Astrocyte (in vitro differentiated cells and primary cell): ENCODE results near the gene EPOP. TPM values are rescaled to one million over a fixed set of nuclear protein-coding genes. Genes with fewer than 3 reads are reported as not detected.

Experiments
- DNase-seq: peaks from one replicate; pipeline ENCODE4 v3.0.0-alpha.2; 2010; ENCODE audit warnings: low read depth
- FAIRE-seq: peaks from 2 replicates; lab custom pipeline; 2011; peaks lifted over from hg19 to GRCh38; lab: Jason Lieb, UNC
- H2AFZ ChIP-seq: 2 replicates; pipeline ENCODE4 v1.6.0; 2012; ENCODE audit warnings: low read depth, low read length, inconsistent platforms
- H3K27ac ChIP-seq: 2 replicates; pipeline ENCODE4 v1.5.1; 2011; ENCODE audit warnings: low read depth, low read length, inconsistent platforms
- H3K27me3 ChIP-seq: 2 replicates; pipeline ENCODE4 v1.6.0; 2011; ENCODE audit warnings: low read length, inconsistent platforms; ENCODE audit not compliant: insufficient read depth
- H3K36me3 ChIP-seq: 2 replicates; pipeline ENCODE4 v1.5.1; 2011; ENCODE audit warnings: low read length, inconsistent platforms; ENCODE audit not compliant: insufficient read depth
- H3K4me1 ChIP-seq: 2 replicates; pipeline ENCODE4 v1.5.1; 2011; ENCODE audit warnings: low read length, inconsistent platforms; ENCODE audit not compliant: insufficient read depth
- H3K4me2 ChIP-seq: 2 replicates; pipeline ENCODE4 v1.6.0; 2012; ENCODE audit warnings: low read length, inconsistent platforms
- H3K4me3 ChIP-seq: 2 replicates; pipeline ENCODE4 v1.5.1; 2011; ENCODE audit warnings: low read depth, mild to moderate bottlenecking, low read length, inconsistent platforms; ENCODE audit not compliant: insufficient read depth
- H3K79me2 ChIP-seq: 2 replicates; pipeline ENCODE4 v1.6.0; 2012; ENCODE audit warnings: mild to moderate bottlenecking, low read length, inconsistent platforms; ENCODE audit not compliant: insufficient read depth
- H3K9ac ChIP-seq: 2 replicates; pipeline ENCODE4 v1.6.0; 2012; ENCODE audit warnings: mild to moderate bottlenecking, low read length, inconsistent platforms
- H3K9me3 ChIP-seq: 2 replicates; pipeline ENCODE4 v1.5.1; 2012; ENCODE audit warnings: low read depth, mild to moderate bottlenecking, low read length, inconsistent platforms; ENCODE audit not compliant: insufficient read depth
- H4K20me1 ChIP-seq: 2 replicates; pipeline ENCODE4 v1.6.0; 2012; ENCODE audit warnings: low read length, inconsistent platforms; ENCODE audit not compliant: insufficient read depth
- H3K27ac Mint-ChIP-seq: one replicate; pipeline ENCODE4 v1.8.0; 2021; ENCODE audit warnings: mild to moderate bottlenecking, mixed read lengths; ENCODE audit not compliant: unreplicated experiment
- H3K27me3 Mint-ChIP-seq: one replicate; pipeline ENCODE4 v1.8.0; 2021; ENCODE audit warnings: low read depth, mixed read lengths; ENCODE audit not compliant: unreplicated experiment
- H3K36me3 Mint-ChIP-seq: one replicate; pipeline ENCODE4 v1.8.0; 2021; ENCODE audit warnings: low read depth, mixed read lengths; ENCODE audit not compliant: unreplicated experiment
- H3K4me1 Mint-ChIP-seq: one replicate; pipeline ENCODE4 v1.8.0; 2021; ENCODE audit warnings: low read depth, mixed read lengths; ENCODE audit not compliant: unreplicated experiment
- H3K4me3 Mint-ChIP-seq: one replicate; pipeline ENCODE4 v1.8.0; 2021; ENCODE audit warnings: mild to moderate bottlenecking, moderate library complexity, mixed read lengths; ENCODE audit not compliant: unreplicated experiment
- H3K9me3 Mint-ChIP-seq: one replicate; pipeline ENCODE4 v1.8.0; 2021; ENCODE audit warnings: mild to moderate bottlenecking, mixed read lengths; ENCODE audit not compliant: unreplicated experiment
- EZH2 ChIP-seq: IDR thresholded peaks from 2 replicates; pipeline ENCODE4 v1.6.1; 2012; ENCODE audit warnings: mild to moderate bottlenecking, low read length, inconsistent platforms; ENCODE audit not compliant: insufficient read depth
- total RNA-seq: library from RNA; stranded (reverse); gene quantifications from 2 replicates; pipeline ENCODE4 v1.2.1, GENCODE V29; 2021
- TF ChIP-seq, protein P1 (sequence below): IDR thresholded peaks from 2 replicates; pipeline ENCODE4 v1.5.1; 2011; ENCODE audit warnings: low read depth, mild to moderate bottlenecking, inconsistent platforms, low read length, moderate library complexity; ENCODE audit not compliant: insufficient read depth

The EPOP gene
- total RNA-seq, 1 donor from 2014 or later: 4.1 TPM

DNA sequence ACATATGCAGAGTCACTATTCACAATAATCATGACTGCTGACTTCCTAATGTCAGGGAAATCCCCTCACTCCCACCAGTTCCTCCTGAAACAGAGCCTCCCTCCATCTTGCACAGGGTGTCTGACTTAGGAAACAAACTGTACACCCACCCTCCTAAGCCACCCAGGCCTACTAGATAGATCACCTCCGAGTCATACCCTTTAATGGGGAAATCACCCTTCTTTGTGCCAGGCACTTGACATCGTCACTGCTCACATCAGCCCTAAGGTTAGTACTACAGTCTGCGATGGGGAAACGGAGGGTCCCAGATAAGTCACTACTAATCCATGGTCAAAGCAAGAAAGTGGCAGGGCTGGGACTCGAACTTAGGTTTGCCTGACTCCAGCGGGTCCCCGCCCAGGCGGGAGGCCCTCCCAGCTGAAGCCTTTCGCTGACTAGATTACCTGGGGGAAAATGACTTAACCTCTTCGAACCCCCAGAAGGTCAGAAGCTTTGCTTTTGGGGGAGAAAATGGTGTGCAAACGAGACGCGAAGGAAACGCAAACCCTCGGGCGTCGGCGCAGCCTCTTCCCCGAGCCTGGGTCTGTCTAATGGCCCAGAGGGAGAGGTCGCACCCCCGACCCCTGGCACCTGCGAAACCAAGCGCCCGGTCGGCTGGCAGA is 26.9 kb upstream of the EPOP start:
- DNase-seq: peak; percentile 10
- H2AFZ ChIP-seq: peak overlapping the region; percentile 84

DNA sequence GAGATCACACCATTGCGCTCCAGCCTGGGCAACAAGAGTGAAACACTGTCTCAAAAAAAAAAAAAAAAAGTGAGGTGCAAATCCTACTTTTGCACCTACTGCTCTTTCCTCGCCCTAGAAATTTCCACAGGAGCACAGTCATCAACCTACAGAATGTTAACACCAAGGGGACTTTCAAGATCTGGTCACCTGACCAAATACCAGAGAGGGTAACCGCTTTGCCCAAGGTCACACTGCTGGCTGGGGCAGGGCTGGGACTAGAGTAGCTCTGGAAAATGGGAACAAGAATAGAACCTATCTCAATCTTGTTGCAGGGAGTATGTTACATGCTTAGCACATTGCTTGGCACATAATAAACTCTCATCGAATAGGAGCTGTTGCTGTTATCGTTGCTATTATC is 24.0 kb upstream of the EPOP start:
- Mint-ChIP-seq H3K27ac (no peak overlapping the region), H3K36me3 (no peaks in the 10 kb centered on the region), H3K9me3 (peaks cover 5% of the 10 kb centered on the region), H3K4me3 (no peak overlapping the region), H3K4me1 (peaks cover 4% of the 10 kb centered on the region), H3K27me3 (peaks cover 26% of the 10 kb centered on the region)
- no peak overlapping the region for H3K4me2 ChIP-seq
- DNase-seq (no peak), FAIRE-seq (no peak)
- H3K36me3 ChIP-seq: no peaks in the 10 kb centered on the region
- H3K27ac ChIP-seq: no peak overlapping the region
- no peaks in the 10 kb centered on the region for H3K9me3 ChIP-seq
- TF ChIP-seq EZH2: no peak
- TF ChIP-seq, protein P1, sequence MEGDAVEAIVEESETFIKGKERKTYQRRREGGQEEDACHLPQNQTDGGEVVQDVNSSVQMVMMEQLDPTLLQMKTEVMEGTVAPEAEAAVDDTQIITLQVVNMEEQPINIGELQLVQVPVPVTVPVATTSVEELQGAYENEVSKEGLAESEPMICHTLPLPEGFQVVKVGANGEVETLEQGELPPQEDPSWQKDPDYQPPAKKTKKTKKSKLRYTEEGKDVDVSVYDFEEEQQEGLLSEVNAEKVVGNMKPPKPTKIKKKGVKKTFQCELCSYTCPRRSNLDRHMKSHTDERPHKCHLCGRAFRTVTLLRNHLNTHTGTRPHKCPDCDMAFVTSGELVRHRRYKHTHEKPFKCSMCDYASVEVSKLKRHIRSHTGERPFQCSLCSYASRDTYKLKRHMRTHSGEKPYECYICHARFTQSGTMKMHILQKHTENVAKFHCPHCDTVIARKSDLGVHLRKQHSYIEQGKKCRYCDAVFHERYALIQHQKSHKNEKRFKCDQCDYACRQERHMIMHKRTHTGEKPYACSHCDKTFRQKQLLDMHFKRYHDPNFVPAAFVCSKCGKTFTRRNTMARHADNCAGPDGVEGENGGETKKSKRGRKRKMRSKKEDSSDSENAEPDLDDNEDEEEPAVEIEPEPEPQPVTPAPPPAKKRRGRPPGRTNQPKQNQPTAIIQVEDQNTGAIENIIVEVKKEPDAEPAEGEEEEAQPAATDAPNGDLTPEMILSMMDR: no peak
- no peak overlapping the region for H3K4me3 ChIP-seq
- H3K27me3 ChIP-seq: peaks cover 17% of the 10 kb centered on the region
- no peak overlapping the region for H3K9ac ChIP-seq
- peaks cover 20% of the 10 kb centered on the region for H3K4me1 ChIP-seq
- no peaks in the 10 kb centered on the region for H3K79me2 ChIP-seq
- no peaks in the 10 kb centered on the region for H4K20me1 ChIP-seq
- no peak overlapping the region for H2AFZ ChIP-seq

More for the DNA sequence above, 26.9 kb upstream of the EPOP start:
- H3K27ac Mint-ChIP-seq: peak overlapping the region; percentile 88
- H3K36me3 Mint-ChIP-seq: no peaks in the 10 kb centered on the region
- peaks cover 20% of the 10 kb centered on the region for H3K27me3 ChIP-seq
- H3K9me3 ChIP-seq: no peaks in the 10 kb centered on the region
- H3K27me3 Mint-ChIP-seq: peaks cover 27% of the 10 kb centered on the region
- peak overlapping the region; percentile 64 for H3K4me3 ChIP-seq
- peaks cover 7% of the 10 kb centered on the region for H3K79me2 ChIP-seq
- H3K9me3 Mint-ChIP-seq: peaks cover 4% of the 10 kb centered on the region
- peak overlapping the region; percentile 92 for H3K4me2 ChIP-seq
- TF ChIP-seq, protein P1: no peak
- no peak for TF ChIP-seq EZH2
- H3K4me3 Mint-ChIP-seq: peak overlapping the region; percentile 81
- peak overlapping the region; percentile 77 for H3K9ac ChIP-seq
- no peak for FAIRE-seq
- H3K27ac ChIP-seq: no peak overlapping the region
- peaks cover 11% of the 10 kb centered on the region for H3K4me1 Mint-ChIP-seq
- H4K20me1 ChIP-seq: peaks cover 5% of the 10 kb centered on the region
- no peaks in the 10 kb centered on the region for H3K36me3 ChIP-seq
- peaks cover 37% of the 10 kb centered on the region for H3K4me1 ChIP-seq
